HG02973 (cell line): ENCODE results near the gene KCNF1.

Experiments
- ATAC-seq: cut with Tn5 transposase; IDR thresholded peaks from one replicate; pipeline ENCODE4 v1.9.1; 2021; ENCODE audit warnings: moderate library complexity; ENCODE audit not compliant: unreplicated experiment

Gene KCNF1

GRCh38 chr2:10901160-10901939 lies 10.4 kb upstream of the KCNF1 start:
- no peak for ATAC-seq

GRCh38 chr2:10903861-10904210 lies 7.9 kb upstream of the KCNF1 start:
- no peak for ATAC-seq

- no peak for ATAC-seq
These were observed 7.3 kb upstream of the KCNF1 start for GRCh38 chr2:10904455-10904854.

GRCh38 chr2:10905006-10905861 lies 6.5 kb upstream of the KCNF1 start:
- ATAC-seq: no peak

GRCh38 chr2:10905862-10906143 lies 5.9 kb upstream of the KCNF1 start:
- ATAC-seq: no peak

- no peak for ATAC-seq
These were observed 4.7 kb upstream of the KCNF1 start for GRCh38 chr2:10906926-10907625.

- no peak for ATAC-seq
These were observed 3.5 kb upstream of the KCNF1 start for GRCh38 chr2:10908195-10908594.

- ATAC-seq: no peak
These were observed 2.4 kb upstream of the KCNF1 start for GRCh38 chr2:10909050-10909995.

- ATAC-seq: no peak
These were observed 1.8 kb upstream of the KCNF1 start for GRCh38 chr2:10909996-10910341.

- ATAC-seq: no peak
These were observed 1.1 kb upstream of the KCNF1 start for GRCh38 chr2:10910625-10911024.

GRCh38 chr2:10912076-10912731 lies 470 bp downstream of the KCNF1 start:
- ATAC-seq: no peak

- ATAC-seq: no peak
These were observed 1.2 kb downstream of the KCNF1 start for GRCh38 chr2:10912796-10913455.

GRCh38 chr2:10913501-10914271 lies 2.0 kb downstream of the KCNF1 start:
- ATAC-seq: no peak

GRCh38 chr2:10914272-10914693 lies 2.5 kb downstream of the KCNF1 start:
- no peak for ATAC-seq

GRCh38 chr2:10915236-10915635 lies 3.5 kb downstream of the KCNF1 start:
- ATAC-seq: no peak

GRCh38 chr2:10915731-10916276 lies 4.1 kb downstream of the KCNF1 start:
- no peak for ATAC-seq

GRCh38 chr2:10916953-10917352 lies 5.2 kb downstream of the KCNF1 start:
- no peak for ATAC-seq

GRCh38 chr2:10917927-10918326 lies 6.2 kb downstream of the KCNF1 start:
- no peak for ATAC-seq
